ENCODE data around the gene TSSK6.
A peak's percentile ranks its signal among the peaks of the same experiment; 100 is the strongest.

Gene TSSK6

GRCh38 chr19:19550972-19551852 lies 35.9 kb upstream of the TSSK6 start:
- H3K27ac Mint-ChIP-seq, result peak overlapping the region in 1 of 3 experiments; percentile 66
- peaks cover 5% of the 10 kb centered on the region for H3K27me3 Mint-ChIP-seq (ENCODE audit: low read depth)
- H3K4me3 Mint-ChIP-seq, result no peak overlapping the region
- TF ChIP-seq CTCF (IDR thresholded peaks at IDR 0.05; ENCODE audit: unreplicated experiment in 3 of 3), result no peak
- no peaks in the 10 kb centered on the region for H3K36me3 Mint-ChIP-seq (ENCODE audit: low read depth)
- H3K9me3 Mint-ChIP-seq, result no peaks in the 10 kb centered on the region
- peaks cover 16% of the 10 kb centered on the region for H3K4me1 Mint-ChIP-seq

GRCh38 chr19:19550485-19550929 lies 35.2 kb upstream of the TSSK6 start:
- H3K36me3 Mint-ChIP-seq (ENCODE audit: low read depth), result no peaks in the 10 kb centered on the region
- peaks cover 16% of the 10 kb centered on the region for H3K4me1 Mint-ChIP-seq
- H3K4me3 Mint-ChIP-seq, result no peak overlapping the region
- peaks cover 5% of the 10 kb centered on the region for H3K27me3 Mint-ChIP-seq (ENCODE audit: low read depth)
- H3K9me3 Mint-ChIP-seq, result no peaks in the 10 kb centered on the region
- peak overlapping the region in 1 of 3 experiments; percentile 66 for H3K27ac Mint-ChIP-seq
- TF ChIP-seq CTCF (IDR thresholded peaks at IDR 0.05; ENCODE audit: unreplicated experiment in 3 of 3), result no peak

- no peaks in the 10 kb centered on the region for H3K9me3 Mint-ChIP-seq
- H3K4me1 Mint-ChIP-seq, result peaks cover 16% of the 10 kb centered on the region
- no peaks in the 10 kb centered on the region for H3K36me3 Mint-ChIP-seq (ENCODE audit: low read depth)
- no peak overlapping the region for H3K4me3 Mint-ChIP-seq
- peaks cover 5% of the 10 kb centered on the region for H3K27me3 Mint-ChIP-seq (ENCODE audit: low read depth)
- peak overlapping the region in 2 of 3 experiments; percentile 26 to 42 for H3K27ac Mint-ChIP-seq
- no peak for TF ChIP-seq CTCF (IDR thresholded peaks at IDR 0.05; ENCODE audit: unreplicated experiment in 3 of 3)
These were observed 34.6 kb upstream of the TSSK6 start for GRCh38 chr19:19549804-19550464.

GRCh38 chr19:19548915-19549759 lies 33.8 kb upstream of the TSSK6 start:
- Mint-ChIP-seq H3K27me3 (ENCODE audit: low read depth) (peaks cover 5% of the 10 kb centered on the region), H3K27ac (peak overlapping the region in 2 of 3 experiments; percentile 8 to 26), H3K4me1 (peaks cover 16% of the 10 kb centered on the region), H3K4me3 (no peak overlapping the region), H3K9me3 (no peaks in the 10 kb centered on the region), H3K36me3 (ENCODE audit: low read depth) (no peaks in the 10 kb centered on the region)
- no peak for TF ChIP-seq CTCF (IDR thresholded peaks at IDR 0.05; ENCODE audit: unreplicated experiment in 3 of 3)

GRCh38 chr19:19547674-19548336 lies 32.5 kb upstream of the TSSK6 start:
- no peak overlapping the region for H3K4me3 Mint-ChIP-seq
- no peak for TF ChIP-seq CTCF (IDR thresholded peaks at IDR 0.05; ENCODE audit: unreplicated experiment in 3 of 3)
- no peaks in the 10 kb centered on the region for H3K36me3 Mint-ChIP-seq (ENCODE audit: low read depth)
- H3K9me3 Mint-ChIP-seq, result no peaks in the 10 kb centered on the region
- no peak overlapping the region for H3K27ac Mint-ChIP-seq
- H3K4me1 Mint-ChIP-seq, result peaks cover 16% of the 10 kb centered on the region
- H3K27me3 Mint-ChIP-seq (ENCODE audit: low read depth), result peaks cover 5% of the 10 kb centered on the region

All from nephron (organoid).